DND-41 (cell line): Measurements from ENCODE around the gene ZC3H7B.

Experiments used
- ATAC-seq: fragments of 200-7000 bp; cut with Tn5 transposase; 3 replicates; pipeline ENCODE4 v1.9.1; 2021; ENCODE audit warnings: low read depth; ENCODE audit not compliant: insufficient read depth
- DNase-seq: peaks from one replicate; pipeline ENCODE4 v3.0.0-alpha.2; 2020
- H2AFZ ChIP-seq: 2 replicates; pipeline ENCODE4 v1.6.0; 2012; ENCODE audit warnings: low read depth, low read length
- H3K27ac ChIP-seq: 2 replicates; pipeline ENCODE4 v1.5.1; 2012; ENCODE audit warnings: low read length, inconsistent platforms
- H3K27me3 ChIP-seq: fragments of 200-600 bp; sonication (generic); 2 replicates; pipeline ENCODE4 v1.6.0; 2012; ENCODE audit warnings: low read length, mild to moderate bottlenecking, inconsistent platforms; ENCODE audit not compliant: insufficient read depth, poor library complexity
- H3K36me3 ChIP-seq: 2 replicates; pipeline ENCODE4 v1.5.1; 2012; ENCODE audit warnings: low read length, inconsistent platforms; ENCODE audit not compliant: insufficient read depth
- H3K4me1 ChIP-seq: 2 replicates; pipeline ENCODE4 v1.5.1; 2012; ENCODE audit warnings: mild to moderate bottlenecking, low read length; ENCODE audit not compliant: insufficient read depth
- H3K4me2 ChIP-seq: 2 replicates; pipeline ENCODE4 v1.6.0; 2012; ENCODE audit warnings: mild to moderate bottlenecking, moderate library complexity, low read length, inconsistent platforms; ENCODE audit not compliant: insufficient read depth
- H3K4me3 ChIP-seq, 2 experiments: fragments of 200-600 bp in 1 of 2; shearing (Covaris generic) in 1 of 2; 2 replicates each; pipeline ENCODE4 v1.5.1; 2012 to 2016; ENCODE audit warnings: inconsistent platforms in 2 of 2, low read length in 2 of 2, mild to moderate bottlenecking in 2 of 2, low read depth in 1 of 2, moderate library complexity in 1 of 2
- H3K79me2 ChIP-seq: 2 replicates; pipeline ENCODE4 v1.6.0; 2012; ENCODE audit warnings: low read length, inconsistent platforms; ENCODE audit not compliant: insufficient read depth
- H3K9ac ChIP-seq: 2 replicates; pipeline ENCODE4 v1.6.0; 2012; ENCODE audit warnings: low read depth, mild to moderate bottlenecking, inconsistent platforms, low read length, moderate library complexity
- H3K9me3 ChIP-seq: 2 replicates; pipeline ENCODE4 v1.5.1; 2012; ENCODE audit warnings: low read length, moderate library complexity, mild to moderate bottlenecking, inconsistent platforms; ENCODE audit not compliant: insufficient read depth, severe bottlenecking
- H4K20me1 ChIP-seq: 2 replicates; pipeline ENCODE4 v1.6.0; 2012; ENCODE audit warnings: low read length; ENCODE audit not compliant: insufficient read depth
- CTCF ChIP-seq: IDR thresholded peaks from 2 replicates; pipeline ENCODE4 v1.5.1; 2012; ENCODE audit warnings: borderline replicate concordance, low read length, moderate library complexity, mild to moderate bottlenecking; ENCODE audit not compliant: poor library complexity, severe bottlenecking; ENCODE audit errors: extremely low read depth
- EZH2 ChIP-seq: IDR thresholded peaks from 3 replicates; pipeline ENCODE4 v1.6.1; 2012; ENCODE audit warnings: borderline replicate concordance, low read depth, mild to moderate bottlenecking, moderate library complexity, low read length, inconsistent platforms; ENCODE audit not compliant: severe bottlenecking

The ZC3H7B gene

GRCh38 chr22:41334951-41335635, 33.8 kb downstream of the ZC3H7B start:
- ATAC-seq: no peak
- no peak overlapping the region for H3K4me3 ChIP-seq
- H3K79me2 ChIP-seq: no peaks in the 10 kb centered on the region
- no peaks in the 10 kb centered on the region for H3K9me3 ChIP-seq
- no peak overlapping the region for H2AFZ ChIP-seq
- H4K20me1 ChIP-seq: no peaks in the 10 kb centered on the region
- no peak for DNase-seq
- peaks cover 73% of the 10 kb centered on the region for H3K36me3 ChIP-seq
- H3K4me1 ChIP-seq: no peaks in the 10 kb centered on the region
- H3K27me3 ChIP-seq: no peaks in the 10 kb centered on the region
- no peak overlapping the region for H3K27ac ChIP-seq
- H3K9ac ChIP-seq: no peak overlapping the region
- H3K4me2 ChIP-seq: no peak overlapping the region
- TF ChIP-seq CTCF: no peak
- TF ChIP-seq EZH2: no peak

GRCh38 chr22:41338614-41339212, 37.4 kb downstream of the ZC3H7B start:
- DNase-seq (no peak), ATAC-seq (no peak)
- Histone ChIP-seq H3K4me2 (no peak overlapping the region), H3K4me1 (no peaks in the 10 kb centered on the region), H4K20me1 (no peaks in the 10 kb centered on the region), H3K9me3 (no peaks in the 10 kb centered on the region), H3K36me3 (peaks cover 77% of the 10 kb centered on the region), H3K79me2 (no peaks in the 10 kb centered on the region), H2AFZ (no peak overlapping the region), H3K27ac (no peak overlapping the region), H3K27me3 (no peaks in the 10 kb centered on the region), H3K9ac (no peak overlapping the region), H3K4me3 (no peak overlapping the region)
- TF ChIP-seq CTCF: no peak
- no peak for TF ChIP-seq EZH2

- no peaks in the 10 kb centered on the region for H3K9me3 ChIP-seq
- H3K79me2 ChIP-seq: no peaks in the 10 kb centered on the region
- no peak overlapping the region for H3K27ac ChIP-seq
- ATAC-seq (no peak), DNase-seq (no peak)
- H4K20me1 ChIP-seq: no peaks in the 10 kb centered on the region
- no peaks in the 10 kb centered on the region for H3K27me3 ChIP-seq
- H3K4me1 ChIP-seq: no peaks in the 10 kb centered on the region
- H2AFZ ChIP-seq: no peak overlapping the region
- no peak overlapping the region for H3K4me2 ChIP-seq
- no peak overlapping the region for H3K4me3 ChIP-seq
- H3K36me3 ChIP-seq: peaks cover 76% of the 10 kb centered on the region
- no peak overlapping the region for H3K9ac ChIP-seq
- no peak for TF ChIP-seq EZH2
- TF ChIP-seq CTCF: no peak
Observed at GRCh38 chr22:41339823-41340222, 38.5 kb downstream of the ZC3H7B start.
